ENCODE measurements around the gene RANGAP1. TPM values are rescaled to one million over a fixed set of nuclear protein-coding genes. Genes with fewer than 3 reads are reported as not detected.

RANGAP1 gene
- total RNA-seq, 1 donor from 2014 or later: 65.0 TPM

DNA sequence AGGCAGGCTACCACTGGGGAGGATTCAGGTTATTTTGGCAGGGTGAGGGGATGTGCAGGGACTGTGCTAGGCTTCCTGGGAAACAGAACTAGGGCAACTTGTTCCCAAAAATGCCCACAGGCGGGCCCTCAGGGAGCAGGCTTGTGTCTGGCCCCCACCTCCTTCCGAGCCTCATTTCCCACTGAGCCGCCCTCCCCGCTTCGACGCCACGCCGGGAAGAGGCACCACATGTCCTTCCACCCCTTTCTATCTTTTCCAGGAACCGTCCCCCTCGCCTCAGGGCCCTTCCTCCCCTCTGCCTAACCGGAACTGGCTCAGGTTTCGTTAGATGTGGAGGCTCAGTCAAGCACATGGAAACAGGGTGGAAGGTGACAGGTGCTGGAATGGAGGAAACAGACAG is 35.9 kb downstream of the RANGAP1 start:
- Histone ChIP-seq H3K36me3 (ENCODE audit: control insufficient read depth, insufficient read depth, low read length) (peaks cover 62% of the 10 kb centered on the region), H3K27me3 (ENCODE audit: control insufficient read depth, insufficient read depth, low read length) (no peaks in the 10 kb centered on the region), H3K4me3 (ENCODE audit: low read depth, low read length) (no peak overlapping the region)
- FAIRE-seq (no peak), DNase-seq (ENCODE audit: low read depth) (no peak)
- no peak for TF ChIP-seq CTCF (IDR thresholded peaks at IDR 0.05; ENCODE audit: insufficient read depth, low read length, severe bottlenecking)

DNA sequence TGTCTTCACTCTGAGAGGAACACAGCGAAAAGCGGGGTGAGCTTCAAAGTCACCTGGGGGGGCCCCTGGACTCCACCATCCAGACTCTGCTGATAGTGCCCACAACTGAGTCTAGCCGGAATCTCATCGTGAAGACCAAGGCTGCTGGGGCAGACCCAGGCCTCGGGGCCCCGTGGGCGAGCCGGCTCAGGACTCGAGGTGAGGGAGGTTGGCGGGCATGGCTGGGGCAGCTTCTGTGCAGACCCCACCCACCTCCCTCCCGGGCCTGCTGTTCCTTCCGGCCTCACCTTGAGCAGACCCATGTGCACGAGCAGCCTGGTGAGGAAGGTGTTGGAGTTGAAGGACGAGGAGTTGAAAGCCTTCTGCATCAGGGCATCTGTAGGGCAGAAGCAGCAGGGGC is 36.5 kb downstream of the RANGAP1 start:
- no peak for DNase-seq (ENCODE audit: low read depth)
- Histone ChIP-seq H3K4me3 (ENCODE audit: low read depth, low read length) (no peak overlapping the region), H3K36me3 (ENCODE audit: control insufficient read depth, insufficient read depth, low read length) (peaks cover 59% of the 10 kb centered on the region), H3K27me3 (ENCODE audit: control insufficient read depth, insufficient read depth, low read length) (no peaks in the 10 kb centered on the region)
- TF ChIP-seq CTCF (IDR thresholded peaks at IDR 0.05; ENCODE audit: insufficient read depth, low read length, severe bottlenecking): no peak
- FAIRE-seq: no peak

GRCh38 chr22:41248758-41249157 is 37.2 kb downstream of the RANGAP1 start:
- no peak for TF ChIP-seq CTCF (IDR thresholded peaks at IDR 0.05; ENCODE audit: insufficient read depth, low read length, severe bottlenecking)
- FAIRE-seq: no peak

DNA sequence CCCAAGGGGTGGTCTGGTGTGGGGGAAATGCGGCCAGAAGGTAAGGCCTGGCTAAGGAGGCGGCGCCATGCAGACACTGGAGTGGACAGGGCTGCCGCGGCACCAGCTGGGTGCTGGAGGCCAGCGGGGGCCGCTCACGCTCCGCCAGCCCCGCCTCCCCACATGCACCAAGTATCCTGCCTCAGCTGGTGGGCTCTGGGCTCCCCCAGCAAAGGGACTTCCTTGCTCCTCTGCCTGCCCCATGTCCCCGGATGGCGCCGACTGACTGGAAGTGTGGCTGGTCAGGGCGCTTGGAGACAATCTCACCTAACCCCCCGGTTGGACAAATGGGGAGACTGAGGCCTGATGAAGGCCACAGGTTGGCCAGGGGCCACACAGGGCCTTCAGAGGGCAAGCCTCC is 37.7 kb downstream of the RANGAP1 start:
- no peaks in the 10 kb centered on the region for H3K27me3 ChIP-seq (ENCODE audit: control insufficient read depth, insufficient read depth, low read length)
- FAIRE-seq: no peak
- H3K4me3 ChIP-seq (ENCODE audit: low read depth, low read length): no peak overlapping the region
- peaks cover 52% of the 10 kb centered on the region for H3K36me3 ChIP-seq (ENCODE audit: control insufficient read depth, insufficient read depth, low read length)
- TF ChIP-seq CTCF (IDR thresholded peaks at IDR 0.05; ENCODE audit: insufficient read depth, low read length, severe bottlenecking): no peak
- no peak for DNase-seq (ENCODE audit: low read depth)

More at GRCh38 chr22:41248758-41249157, 37.2 kb downstream of the RANGAP1 start:
- no peaks in the 10 kb centered on the region for H3K27me3 ChIP-seq (ENCODE audit: control insufficient read depth, insufficient read depth, low read length)
- no peak overlapping the region for H3K4me3 ChIP-seq (ENCODE audit: low read depth, low read length)
- H3K36me3 ChIP-seq (ENCODE audit: control insufficient read depth, insufficient read depth, low read length): peaks cover 54% of the 10 kb centered on the region
- no peak for DNase-seq (ENCODE audit: low read depth)

- DNase-seq (ENCODE audit: low read depth): no peak
- Histone ChIP-seq H3K4me3 (ENCODE audit: low read depth, low read length) (no peak overlapping the region), H3K36me3 (ENCODE audit: control insufficient read depth, insufficient read depth, low read length) (peaks cover 50% of the 10 kb centered on the region), H3K27me3 (ENCODE audit: control insufficient read depth, insufficient read depth, low read length) (no peaks in the 10 kb centered on the region)
- no peak for TF ChIP-seq CTCF (IDR thresholded peaks at IDR 0.05; ENCODE audit: insufficient read depth, low read length, severe bottlenecking)
- FAIRE-seq: no peak
Measured at GRCh38 chr22:41247703-41248102, 38.3 kb downstream of the RANGAP1 start.

DNA sequence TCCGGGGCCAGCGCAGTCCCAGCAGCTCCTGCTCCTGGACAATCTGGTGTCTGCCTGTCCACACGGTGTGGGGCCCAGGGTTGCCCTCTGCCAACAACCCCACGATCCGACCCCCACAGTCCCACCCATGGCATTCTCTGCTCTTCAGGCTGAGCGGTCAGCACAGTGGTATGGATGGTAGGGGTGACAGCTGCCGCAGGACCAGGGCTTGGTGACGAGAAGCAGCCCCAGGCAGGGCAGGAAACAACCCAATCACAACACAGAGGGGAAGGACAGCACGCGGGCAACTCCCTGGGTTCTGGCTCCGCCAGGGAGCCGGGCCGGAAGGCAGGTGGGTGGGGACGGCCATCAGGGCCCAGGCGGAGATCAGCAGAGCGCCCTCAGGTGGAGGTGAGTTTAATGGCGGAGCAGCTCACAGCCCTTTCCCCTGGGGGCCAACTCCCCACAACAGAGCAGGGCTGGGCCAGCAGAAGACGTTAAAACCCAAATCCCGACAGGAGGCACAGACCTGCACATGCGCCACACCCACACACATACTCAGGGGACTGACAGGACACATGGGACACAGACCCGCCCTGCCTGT is 40.0 kb downstream of the RANGAP1 start:
- TF ChIP-seq CTCF (IDR thresholded peaks at IDR 0.05; ENCODE audit: insufficient read depth, low read length, severe bottlenecking): no peak
- Histone ChIP-seq H3K4me3 (ENCODE audit: low read depth, low read length) (no peak overlapping the region), H3K27me3 (ENCODE audit: control insufficient read depth, insufficient read depth, low read length) (no peaks in the 10 kb centered on the region), H3K36me3 (ENCODE audit: control insufficient read depth, insufficient read depth, low read length) (peaks cover 41% of the 10 kb centered on the region)
- FAIRE-seq: no peak
- DNase-seq (ENCODE audit: low read depth): no peak
